Measurements from ENCODE around the gene STPG4.

- TF ChIP-seq POLR2AphosphoS5 (IDR thresholded peaks at IDR 0.05) (no peak), POLR2A (IDR thresholded peaks at IDR 0.05) (no peak)
These were observed 62.6 kb downstream of the STPG4 start for GRCh38 chr2:47092465-47092864.

All from breast epithelium (tissue), 3 donors.